Activated CD8-positive, alpha-beta memory T cell treated with anti-CD3 and anti-CD28 coated beads for 36 hours (primary cell): ENCODE measurements around the gene PKNOX2. TPM values are rescaled to one million over a fixed set of nuclear protein-coding genes. Genes with fewer than 3 reads are reported as not detected.
"Not testable (repeated sequence)": the region's sequence is repeated elsewhere in the genome, so short reads cannot be mapped to it uniquely, and the experiment has no call there.

Experiments
- CTCF ChIA-PET: fragments of 350-600 bp; sonication (Branson Sonifier 250); formaldehyde crosslinking; loops from one replicate; lab custom pipeline; 2021; ENCODE audit warnings: antibody characterized with exemption; lab: Charles Lee
- POLR2A ChIA-PET: fragments of 350-600 bp; sonication (Branson Sonifier 250); formaldehyde crosslinking; loops from one replicate; lab custom pipeline; 2021; ENCODE audit warnings: antibody characterized with exemption; lab: Charles Lee
- total RNA-seq, 2 experiments: library from RNA; stranded (reverse); gene quantifications; one replicate each; pipeline ENCODE4 v1.2.3, GENCODE V29; 2021

PKNOX2 gene
- total RNA-seq, 2 experiments from 2014 or later = not detected

DNA sequence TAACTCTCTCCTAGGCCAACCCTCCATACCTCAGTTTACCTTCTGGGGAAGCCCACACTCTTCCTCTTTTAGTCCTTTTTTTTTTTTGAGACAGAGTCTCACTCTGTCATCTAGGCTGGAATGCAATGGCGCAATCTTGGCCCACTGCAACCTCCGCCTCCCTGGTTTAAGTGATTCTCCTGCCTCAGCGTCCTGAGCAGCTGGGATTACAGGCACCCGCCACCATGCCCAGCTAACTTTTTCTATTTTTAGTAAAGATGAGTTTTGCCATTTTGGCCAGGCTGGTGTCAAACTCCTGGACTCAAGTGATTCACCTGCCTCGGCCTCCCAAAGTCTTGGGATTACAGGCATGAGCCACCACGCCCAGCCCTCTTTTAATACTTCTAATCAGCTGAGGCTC, 58.6 kb downstream of the PKNOX2 start:
- CTCF ChIA-PET, POLR2A ChIA-PET: not testable (repeated sequence)

- ChIA-PET POLR2A (no interaction called here), CTCF (no interaction called here)
Observed at GRCh38 chr11:125223901-125224361, 59.4 kb downstream of the PKNOX2 start.

DNA sequence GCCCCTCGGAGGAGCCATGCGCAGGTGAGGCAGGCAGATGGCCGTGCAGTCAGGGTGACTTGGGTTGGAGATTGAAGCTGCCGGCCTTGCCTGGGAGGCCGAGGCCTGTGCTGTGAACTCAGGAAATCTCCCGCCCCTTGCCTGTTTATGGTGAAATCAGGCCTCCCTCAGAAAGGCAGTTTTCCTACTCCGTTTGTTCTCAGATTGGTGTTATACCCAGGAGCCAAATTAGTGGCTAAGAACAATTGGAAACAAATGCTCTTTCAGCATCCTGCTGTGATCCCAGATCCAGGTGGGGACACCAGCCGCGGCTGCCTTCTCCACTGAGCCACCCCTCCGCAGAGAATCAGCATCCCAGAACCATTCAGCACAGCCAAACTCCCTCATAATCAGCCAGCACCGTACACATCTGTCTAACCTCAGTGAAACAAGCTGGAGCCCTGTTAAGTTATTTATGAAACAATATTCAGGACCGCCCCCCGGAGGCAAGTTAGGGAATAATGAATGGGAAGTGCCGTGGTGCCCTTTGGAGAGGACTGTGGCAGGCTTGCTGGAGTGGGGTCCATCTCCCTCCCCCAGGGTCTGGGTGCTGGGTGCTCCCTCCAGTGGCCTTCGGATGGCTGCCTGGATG, 60.0 kb downstream of the PKNOX2 start:
- ChIA-PET POLR2A (no interaction called here), CTCF (no interaction called here)

DNA sequence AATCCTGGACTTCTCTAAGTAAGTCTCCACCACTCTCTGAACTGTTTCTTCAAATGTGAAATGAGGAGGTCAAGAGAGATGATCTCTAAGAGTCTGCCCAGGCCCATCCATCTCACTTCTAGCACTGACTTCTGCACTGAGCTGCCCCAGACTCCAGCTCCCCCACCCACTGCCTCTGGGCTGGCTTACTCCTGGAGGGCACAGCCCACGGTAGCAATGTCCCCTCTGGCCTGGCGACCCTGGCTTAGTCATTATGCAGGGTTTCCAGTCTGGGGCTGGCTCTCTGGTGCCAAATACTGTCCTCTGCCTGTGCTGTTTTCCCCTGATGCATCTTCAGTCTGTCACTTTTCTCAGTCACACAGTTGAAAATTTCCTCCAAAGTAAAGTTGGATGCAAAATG, 60.9 kb downstream of the PKNOX2 start:
- CTCF ChIA-PET = no interaction called here
- POLR2A ChIA-PET = no interaction called here

- CTCF ChIA-PET = no interaction called here
- POLR2A ChIA-PET = no interaction called here
Observed at GRCh38 chr11:125226031-125226430, 61.5 kb downstream of the PKNOX2 start.

GRCh38 chr11:125226706-125227105, 62.2 kb downstream of the PKNOX2 start:
- POLR2A ChIA-PET = no interaction called here

GRCh38 chr11:125227151-125227550, 62.6 kb downstream of the PKNOX2 start:
- ChIA-PET POLR2A (no interaction called here), CTCF (no interaction called here)

More at GRCh38 chr11:125226706-125227105, 62.2 kb downstream of the PKNOX2 start:
- CTCF ChIA-PET = no interaction called here

DNA sequence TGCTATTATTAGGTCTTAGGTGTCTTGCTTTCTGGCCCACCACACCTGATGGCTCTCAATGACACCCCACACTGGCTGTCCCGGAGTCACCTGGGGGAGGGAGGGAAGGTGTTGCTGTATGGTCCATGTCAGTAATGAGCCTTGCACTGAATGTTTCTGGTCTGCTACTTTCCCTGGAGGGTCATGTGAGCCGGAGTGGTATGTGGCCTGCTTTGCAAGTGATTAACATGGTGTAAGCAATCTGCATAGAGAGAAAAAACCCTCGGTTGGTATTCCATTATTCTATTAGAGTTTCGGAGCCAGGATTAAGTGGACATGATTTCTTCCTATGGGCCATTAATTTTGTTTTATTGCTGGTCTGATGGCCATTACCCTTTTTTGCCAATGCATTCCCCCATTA, 63.9 kb downstream of the PKNOX2 start:
- CTCF ChIA-PET = no interaction called here
- POLR2A ChIA-PET = no interaction called here

- ChIA-PET POLR2A (no interaction called here), CTCF (no interaction called here)
Observed at GRCh38 chr11:125228993-125229392, 64.4 kb downstream of the PKNOX2 start.

DNA sequence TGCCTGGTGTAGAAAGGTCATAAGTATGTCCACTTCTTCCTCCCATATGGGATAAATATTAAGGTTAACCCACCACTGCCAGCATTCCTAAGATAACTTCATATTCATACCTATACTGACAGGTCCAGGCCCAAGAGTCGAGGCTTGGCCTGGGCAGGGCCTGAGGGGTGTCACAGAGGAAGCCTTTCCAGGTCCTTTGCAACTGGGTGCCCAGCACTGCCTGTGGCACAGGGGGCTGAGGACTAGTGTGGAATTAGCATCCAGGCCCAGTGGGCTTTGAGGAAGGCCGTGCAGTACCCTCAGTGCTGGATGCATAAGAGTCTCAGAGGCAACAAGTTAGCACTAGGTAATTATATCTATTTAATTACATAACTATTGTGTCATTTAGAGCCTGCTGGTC, 65.4 kb downstream of the PKNOX2 start:
- POLR2A ChIA-PET = no interaction called here

GRCh38 chr11:125233116-125233515, 68.6 kb downstream of the PKNOX2 start:
- POLR2A ChIA-PET = no interaction called here
- CTCF ChIA-PET = no interaction called here

More for the DNA sequence above, 65.4 kb downstream of the PKNOX2 start:
- CTCF ChIA-PET = no interaction called here

DNA sequence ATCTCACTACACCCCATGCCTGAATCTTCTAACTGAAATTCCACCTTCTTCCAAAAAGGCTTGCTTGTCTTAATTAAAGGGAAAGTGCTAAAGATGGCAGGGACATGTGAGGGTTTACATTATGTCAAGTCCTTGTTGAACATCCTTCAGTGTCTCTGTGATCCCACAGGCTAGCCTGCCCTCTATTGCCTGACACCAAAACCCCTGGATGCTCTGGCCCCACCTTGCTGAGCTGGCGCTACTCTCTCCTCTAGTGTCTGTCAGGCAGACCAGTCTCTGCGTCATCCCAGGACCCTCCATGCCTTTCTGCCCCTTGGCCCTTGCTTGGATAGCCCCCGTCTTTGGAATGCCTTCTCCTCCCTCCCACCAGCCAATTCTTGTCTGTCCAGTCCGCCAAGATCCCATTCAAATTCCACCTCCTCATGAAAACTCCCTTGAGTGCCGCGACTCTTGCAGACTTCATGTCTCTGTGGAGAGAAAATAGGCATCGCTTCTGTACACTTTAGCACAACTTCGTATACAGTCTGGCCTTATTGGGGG, 69.3 kb downstream of the PKNOX2 start:
- ChIA-PET CTCF (no interaction called here), POLR2A (no interaction called here)

GRCh38 chr11:125235071-125235471, 70.5 kb downstream of the PKNOX2 start:
- CTCF ChIA-PET = no interaction called here
- POLR2A ChIA-PET = no interaction called here

GRCh38 chr11:125236072-125236825, 71.7 kb downstream of the PKNOX2 start:
- POLR2A ChIA-PET = no interaction called here

GRCh38 chr11:125239585-125240560, 75.3 kb downstream of the PKNOX2 start:
- CTCF ChIA-PET = no interaction called here
- POLR2A ChIA-PET = no interaction called here

More at GRCh38 chr11:125236072-125236825, 71.7 kb downstream of the PKNOX2 start:
- CTCF ChIA-PET = no interaction called here

DNA sequence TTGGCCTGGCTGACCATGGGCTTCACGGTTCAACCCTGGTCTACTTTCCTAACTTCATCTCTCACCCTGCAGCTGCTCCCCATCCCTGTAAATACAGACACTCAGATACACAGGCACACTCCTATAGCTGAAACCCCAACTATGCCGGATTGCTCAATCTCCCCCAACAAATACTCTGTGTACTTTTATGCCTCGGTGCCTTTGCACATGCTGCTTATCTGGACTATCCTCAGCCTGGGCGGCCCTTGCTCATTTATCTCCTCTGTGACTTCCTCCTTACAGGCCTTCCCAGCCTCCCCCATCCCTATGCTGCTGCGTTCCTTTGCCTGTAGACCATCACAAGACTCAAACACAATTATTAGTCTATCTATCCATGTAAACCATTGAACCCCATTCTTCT, 76.6 kb downstream of the PKNOX2 start:
- ChIA-PET CTCF (no interaction called here), POLR2A (no interaction called here)

DNA sequence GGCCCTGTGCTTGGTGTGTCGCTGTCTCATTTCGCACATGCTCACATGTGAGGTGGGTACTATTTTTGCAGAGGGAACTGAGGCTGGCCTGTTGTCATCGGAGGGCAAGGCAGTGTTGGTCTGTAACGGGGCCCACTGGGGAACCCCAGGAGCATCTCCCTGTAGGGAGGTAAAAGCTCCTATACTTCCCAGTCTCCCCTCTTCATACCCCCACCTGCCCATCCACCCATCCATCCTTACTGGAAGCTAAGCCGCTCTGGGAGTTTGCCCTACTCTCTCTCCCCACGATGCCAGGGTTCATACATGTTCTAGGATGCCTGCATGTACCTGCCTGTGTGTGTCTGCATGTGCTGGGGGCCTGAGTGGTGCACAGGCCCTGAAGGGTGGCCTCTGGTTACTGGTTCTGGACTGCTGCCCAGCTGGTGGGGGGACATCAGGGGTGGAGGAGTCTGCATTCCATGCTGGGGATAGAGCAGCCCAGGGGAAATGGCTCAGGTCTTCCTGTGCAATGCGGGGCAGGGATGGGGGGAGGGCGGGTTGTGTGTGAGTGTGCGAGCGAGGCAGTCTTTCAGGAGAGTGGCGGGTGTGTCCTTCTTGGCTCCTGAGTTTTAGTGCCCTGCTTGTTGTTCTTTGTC, 77.7 kb downstream of the PKNOX2 start:
- ChIA-PET CTCF (no interaction called here), POLR2A (no interaction called here)

DNA sequence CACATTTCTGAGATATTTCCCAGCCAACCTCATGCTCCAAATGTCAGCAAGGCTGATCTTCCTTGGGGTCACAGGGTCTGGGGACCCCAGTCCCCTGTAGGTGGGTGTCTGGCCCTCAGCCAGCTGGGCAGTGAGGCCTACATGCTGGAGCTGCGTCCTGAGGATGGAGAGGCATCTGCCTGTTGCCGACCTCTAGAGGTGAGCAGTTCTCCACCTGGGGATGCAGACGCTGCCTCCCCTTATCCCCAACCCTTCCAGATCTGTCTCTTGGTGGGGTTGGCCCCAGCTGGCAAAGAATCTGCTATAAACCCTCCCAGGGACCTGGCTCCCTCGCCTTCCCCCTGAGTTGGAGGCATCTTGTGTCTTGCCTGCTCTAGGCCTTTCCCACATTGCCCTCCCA, 79.6 kb downstream of the PKNOX2 start:
- ChIA-PET POLR2A (no interaction called here), CTCF (no interaction called here)

DNA sequence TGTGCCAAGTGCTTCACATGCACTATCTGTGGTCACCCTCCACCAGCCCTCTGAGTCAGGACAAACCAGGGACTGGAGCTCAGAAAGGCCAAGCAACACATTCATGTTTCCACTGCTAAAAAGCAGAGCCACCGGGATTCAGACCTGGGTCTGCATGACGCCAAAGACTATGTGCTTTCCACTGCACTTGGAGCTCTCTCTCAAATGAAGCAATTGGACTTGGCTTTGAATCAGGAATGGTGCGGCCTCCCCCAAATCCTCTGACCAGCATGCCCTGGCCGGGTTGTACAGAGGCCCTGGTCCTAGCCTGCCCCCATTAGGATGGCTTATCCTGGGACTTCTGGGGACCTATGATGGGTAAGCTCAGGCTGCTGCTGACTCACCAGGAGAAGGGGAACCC, 80.7 kb downstream of the PKNOX2 start:
- ChIA-PET POLR2A (no interaction called here), CTCF (no interaction called here)
